ENCODE results near the gene RSF1.
"Not testable (repeated sequence)": the region's sequence is repeated elsewhere in the genome, so short reads cannot be mapped to it uniquely, and the experiment has no call there.

RSF1 gene

GRCh38 chr11:77636731-77637344 is 183.7 kb downstream of the RSF1 start:
- no peak for TF ChIP-seq CTCF (IDR thresholded peaks at IDR 0.05; ENCODE audit: borderline replicate concordance, insufficient read depth, low read depth, low read length)

DNA sequence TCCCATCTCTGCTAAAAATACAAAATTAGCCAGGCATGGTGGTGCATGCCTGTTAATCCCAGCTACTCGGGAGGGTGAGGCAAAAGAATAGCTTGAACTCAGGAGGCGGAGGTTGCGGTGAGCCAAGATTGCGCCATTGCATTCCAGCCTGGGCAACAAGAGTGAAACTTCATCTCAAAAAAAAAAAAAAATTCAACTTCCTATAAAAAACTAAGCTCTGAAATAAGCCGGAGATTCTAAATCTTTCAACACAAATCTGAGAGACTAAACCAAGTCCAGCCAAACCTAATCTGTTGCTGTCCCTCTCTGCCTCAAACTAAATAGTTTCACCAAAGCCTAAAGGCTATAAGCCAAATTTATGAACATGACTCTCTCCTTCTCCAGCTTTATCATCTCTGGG is 186.6 kb downstream of the RSF1 start:
- H3K4me3 ChIP-seq (ENCODE audit: low read depth, low read length): not testable (repeated sequence)

More at GRCh38 chr11:77636731-77637344, 183.7 kb downstream of the RSF1 start:
- peak overlapping the region; percentile 82 for H3K4me3 ChIP-seq (ENCODE audit: low read depth, low read length)

- no peak for TF ChIP-seq CTCF (IDR thresholded peaks at IDR 0.05; ENCODE audit: borderline replicate concordance, insufficient read depth, low read depth, low read length)
- H3K4me3 ChIP-seq (ENCODE audit: low read depth, low read length): no peak overlapping the region
Observed at GRCh38 chr11:77630157-77630710, 190.3 kb downstream of the RSF1 start.

DNA sequence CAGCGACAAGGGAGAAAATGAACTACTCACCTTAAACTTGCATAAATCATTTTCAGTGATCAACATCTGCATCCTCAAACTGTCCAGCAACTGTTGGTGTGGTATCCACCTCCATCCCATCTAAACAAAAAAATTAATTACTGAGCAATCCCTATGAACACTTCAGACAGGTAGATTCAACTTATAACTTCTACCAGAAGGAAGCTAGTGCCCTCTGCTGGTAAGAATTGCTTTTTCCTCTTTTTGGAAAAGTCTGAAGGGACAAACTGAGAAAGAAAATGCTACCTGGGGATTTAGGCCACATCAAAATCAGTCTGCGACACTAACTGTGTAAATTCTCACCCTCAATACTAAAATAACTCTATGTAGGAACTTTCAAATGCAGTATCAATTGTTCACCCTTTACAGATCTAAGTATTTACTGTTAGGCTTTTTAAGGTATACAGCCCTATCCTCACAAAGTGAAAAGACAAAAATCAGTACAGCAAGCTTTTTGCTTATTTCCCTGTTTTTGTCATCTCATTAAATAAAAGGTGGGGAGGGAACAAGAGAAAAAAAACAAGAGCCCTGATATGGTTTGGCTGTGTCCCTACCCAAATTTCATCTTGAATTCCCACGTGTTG is 200.8 kb downstream of the RSF1 start:
- no peak overlapping the region for H3K4me3 ChIP-seq (ENCODE audit: low read depth, low read length)
- TF ChIP-seq CTCF (IDR thresholded peaks at IDR 0.05; ENCODE audit: borderline replicate concordance, insufficient read depth, low read depth, low read length): peak; percentile 55; the same call in 1 of the 2 replicates

DNA sequence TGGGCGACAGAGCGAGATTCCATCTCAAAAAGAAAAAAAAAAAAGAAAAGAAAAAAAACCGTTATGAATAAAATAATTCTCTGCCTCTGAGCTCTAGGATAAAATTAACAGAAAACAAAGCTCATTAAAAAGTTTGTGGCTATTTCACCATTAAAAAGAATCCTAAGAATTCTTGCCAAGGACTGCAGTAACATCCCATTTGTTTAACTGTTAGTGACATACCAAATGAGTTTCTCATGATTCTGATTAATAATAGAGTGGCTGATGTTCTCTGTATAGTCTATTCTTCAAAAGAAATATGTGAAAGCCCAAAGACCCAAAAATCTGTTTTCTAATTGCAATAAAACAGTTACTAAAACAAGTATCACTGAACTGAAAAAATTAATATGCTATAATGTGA is 202.6 kb downstream of the RSF1 start:
- no peak overlapping the region for H3K4me3 ChIP-seq (ENCODE audit: low read depth, low read length)
- TF ChIP-seq CTCF (IDR thresholded peaks at IDR 0.05; ENCODE audit: borderline replicate concordance, insufficient read depth, low read depth, low read length): no peak

DNA sequence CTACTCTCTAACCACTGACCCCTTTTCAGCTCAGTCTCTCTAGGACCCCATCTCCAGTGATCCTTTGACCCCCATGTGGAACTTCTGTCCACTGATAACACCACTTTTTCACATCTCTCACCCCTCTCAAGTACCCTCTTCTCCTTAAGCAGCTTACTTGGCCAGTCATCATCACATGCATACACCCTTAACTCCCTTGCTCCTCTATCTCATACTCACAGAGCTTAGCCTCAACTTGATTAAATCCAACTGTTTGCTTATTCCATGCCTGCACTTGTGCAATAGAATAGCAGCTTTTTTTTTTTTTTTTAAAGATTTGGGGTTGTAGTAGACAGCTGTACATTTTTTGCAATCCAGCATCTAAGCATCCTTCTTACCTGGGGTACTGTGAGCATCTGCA is 208.6 kb downstream of the RSF1 start:
- no peak overlapping the region for H3K4me3 ChIP-seq (ENCODE audit: low read depth, low read length)
- no peak for TF ChIP-seq CTCF (IDR thresholded peaks at IDR 0.05; ENCODE audit: borderline replicate concordance, insufficient read depth, low read depth, low read length)
